Calu3 (cell line): ENCODE measurements around the gene SLC25A47. TPM values are rescaled to one million over a fixed set of nuclear protein-coding genes. Genes with fewer than 3 reads are reported as not detected.
"Not testable (repeated sequence)": the region's sequence is repeated elsewhere in the genome, so short reads cannot be mapped to it uniquely, and the experiment has no call there.

Source experiments
- BruUV-seq: library from RNA; stranded (reverse); fragments of 400-500 nt; replicated peaks from 2 replicates; lab custom pipeline; 2021; lab: Mats Ljungman, UMichigan
- CTCF ChIA-PET: fragments of 300-600 bp; sonication (Branson Sonifier 250); formaldehyde crosslinking; loops from one replicate; lab custom pipeline; 2022; ENCODE audit warnings: antibody characterized with exemption; lab: Charles Lee
- DNase-seq: peaks from one replicate; pipeline ENCODE4 v3.0.0; 2022
- H3K27ac Mint-ChIP-seq: one replicate; pipeline ENCODE4 v1.8.0; 2022; ENCODE audit warnings: mixed read lengths; ENCODE audit not compliant: unreplicated experiment
- H3K27me3 Mint-ChIP-seq: one replicate; pipeline ENCODE4 v1.8.0; 2022; ENCODE audit warnings: mixed read lengths; ENCODE audit not compliant: unreplicated experiment
- H3K36me3 Mint-ChIP-seq: one replicate; pipeline ENCODE4 v1.8.0; 2022; ENCODE audit warnings: mild to moderate bottlenecking, moderate library complexity, mixed read lengths; ENCODE audit not compliant: insufficient read depth, unreplicated experiment
- H3K4me1 Mint-ChIP-seq: one replicate; pipeline ENCODE4 v1.8.0; 2022; ENCODE audit warnings: mild to moderate bottlenecking, low read depth, mixed read lengths; ENCODE audit not compliant: unreplicated experiment
- H3K4me3 Mint-ChIP-seq: one replicate; pipeline ENCODE4 v1.8.0; 2022; ENCODE audit warnings: mild to moderate bottlenecking, low read depth, moderate library complexity, mixed read lengths; ENCODE audit not compliant: unreplicated experiment
- H3K9me3 Mint-ChIP-seq: one replicate; pipeline ENCODE4 v1.8.0; 2022; ENCODE audit warnings: low read depth, mixed read lengths; ENCODE audit not compliant: unreplicated experiment
- CTCF ChIP-seq: fragments of 200-600 bp; IDR thresholded peaks from one replicate; pipeline ENCODE4 v1.8.0; 2022; ENCODE audit warnings: antibody characterized with exemption; ENCODE audit not compliant: unreplicated experiment
- intact Hi-C: fragments of 100-400 bp; cut with micrococcal nuclease; formaldehyde crosslinking; loops from one replicate; pipeline ENCODE4 v1.10.0; 2022; ENCODE audit not compliant: unreplicated experiment
- total RNA-seq: library from RNA; stranded (reverse); gene quantifications from 2 replicates; pipeline ENCODE4 v1.2.3, GENCODE V29; 2022

Gene SLC25A47
- total RNA-seq, 1 experiment from 2014 or later, result not detected

- Mint-ChIP-seq H3K36me3 (peaks cover 37% of the 10 kb centered on the region), H3K27me3 (no peaks in the 10 kb centered on the region), H3K9me3 (no peaks in the 10 kb centered on the region), H3K4me3 (peak overlapping the region; percentile 67), H3K4me1 (peaks cover 7% of the 10 kb centered on the region), H3K27ac (peak overlapping the region; percentile 92)
- intact Hi-C loops, result no loop called here
- BruUV-seq, result no TSS peak
- CTCF ChIA-PET, result interaction anchor here (1.3 kb wide), 1 partner anchor 92 kb away, joined by 3 read pairs; no protein-coding TSS in a partner anchor
- TF ChIP-seq CTCF, result no peak
- DNase-seq, result no peak
These were observed 37.2 kb upstream of the SLC25A47 start for GRCh38 chr14:100285913-100286400.

GRCh38 chr14:100286484-100287191 lies 36.5 kb upstream of the SLC25A47 start:
- H3K27ac Mint-ChIP-seq, result peak overlapping the region; percentile 92
- no TSS peak for BruUV-seq
- H3K4me1 Mint-ChIP-seq, result peaks cover 7% of the 10 kb centered on the region
- no peak for TF ChIP-seq CTCF
- CTCF ChIA-PET, result no interaction called here
- peak overlapping the region; percentile 67 for H3K4me3 Mint-ChIP-seq
- H3K27me3 Mint-ChIP-seq, result no peaks in the 10 kb centered on the region
- intact Hi-C loops, result no loop called here
- no peaks in the 10 kb centered on the region for H3K9me3 Mint-ChIP-seq
- H3K36me3 Mint-ChIP-seq, result peaks cover 36% of the 10 kb centered on the region
- no peak for DNase-seq

GRCh38 chr14:100287202-100287997 lies 35.7 kb upstream of the SLC25A47 start:
- no peaks in the 10 kb centered on the region for H3K27me3 Mint-ChIP-seq
- H3K4me1 Mint-ChIP-seq, result peaks cover 7% of the 10 kb centered on the region
- DNase-seq, result no peak
- no peak overlapping the region for H3K4me3 Mint-ChIP-seq
- BruUV-seq, result no TSS peak
- H3K27ac Mint-ChIP-seq, result no peak overlapping the region
- no peak for TF ChIP-seq CTCF
- no peaks in the 10 kb centered on the region for H3K9me3 Mint-ChIP-seq
- CTCF ChIA-PET, result interaction anchor here (0.5 to 0.6 kb wide), 2 partner anchors 73 to 633 kb away, joined by 3 to 4 read pairs; no protein-coding TSS in a partner anchor
- H3K36me3 Mint-ChIP-seq, result peaks cover 28% of the 10 kb centered on the region
- intact Hi-C loops, result no loop called here

- H3K4me3 Mint-ChIP-seq, H3K27ac Mint-ChIP-seq, H3K4me1 Mint-ChIP-seq, H3K27me3 Mint-ChIP-seq, DNase-seq, BruUV-seq, H3K9me3 Mint-ChIP-seq, intact Hi-C loops: not testable (repeated sequence)
- CTCF ChIA-PET, result interaction anchor here (0.5 to 0.6 kb wide), 2 partner anchors 74 to 634 kb away, joined by 3 to 4 read pairs; no protein-coding TSS in a partner anchor
- peaks cover 27% of the 10 kb centered on the region for H3K36me3 Mint-ChIP-seq
These were observed 35.2 kb upstream of the SLC25A47 start for GRCh38 chr14:100287998-100288295.
